ENCODE measurements around the gene BEST4. TPM values are rescaled to one million over a fixed set of nuclear protein-coding genes. Genes with fewer than 3 reads are reported as not detected.
A peak's percentile ranks its signal among the peaks of the same experiment; 100 is the strongest.
"Not testable (repeated sequence)": the region's sequence is repeated elsewhere in the genome, so short reads cannot be mapped to it uniquely, and the experiment has no call there.

BEST4 gene
- total and polyA plus RNA-seq, 2 of the 4 experiments (the other 2 are of a cell fraction): 0.07 TPM; not detected in 1

- Histone ChIP-seq H3K14ac (replicated peaks; ENCODE audit: low read depth, low read length) (peak overlapping the region; percentile 98), H4K5ac (ENCODE audit: low read depth, low read length) (peak overlapping the region; percentile 27; the same call in 1 of the 2 replicates), H4K8ac (ENCODE audit: low read depth in 2 of 2, low read length in 2 of 2) (peak overlapping the region in 1 of 2 experiments; percentile 97; a peak in 3 of 4 replicates), H3K18ac (ENCODE audit: low read depth, low read length) (peak overlapping the region; percentile 3; the same call in 1 of the 2 replicates), H3K4me1 (ENCODE audit: control insufficient read depth, insufficient read depth, low read length) (peaks cover 60% of the 10 kb centered on the region), H2BK20ac (ENCODE audit: low read depth, low read length) (peak overlapping the region; percentile 73; the same call in 1 of the 2 replicates), H2BK15ac (ENCODE audit: low read depth, low read length) (peak overlapping the region; percentile 31; the same call in 1 of the 3 replicates), H2BK5ac (ENCODE audit: low read depth, low read length, poor library complexity, severe bottlenecking) (peak overlapping the region; percentile 96), H3K27ac (ENCODE audit: insufficient read depth, low read length) (peak overlapping the region; percentile 86), H2AK5ac (ENCODE audit: low read depth, low read length) (peak overlapping the region; percentile 100), H3K4ac (ENCODE audit: low read depth, low read length) (peak overlapping the region; percentile 100), H3K23ac (ENCODE audit: low read depth, low read length) (peak overlapping the region; percentile 98), H3K79me1 (ENCODE audit: low read depth in 1 of 2, low read length in 2 of 2) (peaks cover 19 to 61% of the 10 kb centered on the region in 2 experiments), H3K9me1 (ENCODE audit: insufficient read depth, low read length) (peaks cover 34% of the 10 kb centered on the region), H3K56ac (ENCODE audit: extremely low read depth, insufficient read depth, low read length) (peak overlapping the region; percentile 37; the same call in 1 of the 2 replicates), H2AFZ (replicated peaks; ENCODE audit: low read length, poor library complexity) (peak overlapping the region; percentile 9), H4K91ac (ENCODE audit: insufficient read depth, low read depth, low read length) (peak overlapping the region; percentile 100), H2BK120ac (ENCODE audit: low read depth, low read length) (peak overlapping the region; percentile 98)
- in situ Hi-C loops (cut with MboI; ENCODE audit: low sequenced_read_pairs); H2AK9ac ChIP-seq (replicated peaks; ENCODE audit: low read depth, low read length, poor library complexity); DNase-seq; H3K9ac ChIP-seq (ENCODE audit: low read depth, low read length); H3K9me3 ChIP-seq (ENCODE audit: control insufficient read depth, insufficient read depth, low read length); ATAC-seq (ENCODE audit: low read depth); POLR2A ChIA-PET (ENCODE audit: unreplicated experiment); dilution Hi-C loops (cut with HindIII; ENCODE audit: low sequenced_read_pairs, unreplicated experiment); intact Hi-C loops (cut with micrococcal nuclease); H4K20me1 ChIP-seq (ENCODE audit: insufficient read depth, low read length); H3K36me3 ChIP-seq (ENCODE audit: control insufficient read depth, insufficient read depth, low read length); H3K4me3 ChIP-seq (ENCODE audit: insufficient read depth, low read depth, low read length); H3K27me3 ChIP-seq (ENCODE audit: control insufficient read depth, insufficient read depth, low read length); BruUV-seq (replicated peaks); H3K4me2 ChIP-seq (ENCODE audit: low read depth, low read length): not testable (repeated sequence)
- WGBS, 2 experiments (ENCODE audit: extremely low coverage in 2 of 2, insufficient read length in 1 of 2): 100% methylated on average over 3 of the region's 4 CpGs; no CpG with 5 or more reads in 1 of the 2 experiments
- CTCF ChIA-PET: interaction anchor here (0.7 kb wide), 1 partner anchor 9 kb away, joined by 3 read pairs; no protein-coding TSS in a partner anchor
These were observed 22.8 kb upstream of the BEST4 start for GRCh38 chr1:44810762-44811105.
